NCI-H2196 treated with DMSO at 0.1 percent for 48 hours (cell line): ENCODE measurements around the gene LAMA2.
"Not testable (repeated sequence)": the region's sequence is repeated elsewhere in the genome, so short reads cannot be mapped to it uniquely, and the experiment has no call there.

Experiments
- DNase-seq: peaks from one replicate; lab custom pipeline; 2025; ENCODE audit not compliant: unreplicated experiment; lab: John Stamatoyannopoulos, UW

The LAMA2 gene

GRCh38 chr6:129073691-129074395 lies 190.9 kb downstream of the LAMA2 start:
- no peak for DNase-seq

DNA sequence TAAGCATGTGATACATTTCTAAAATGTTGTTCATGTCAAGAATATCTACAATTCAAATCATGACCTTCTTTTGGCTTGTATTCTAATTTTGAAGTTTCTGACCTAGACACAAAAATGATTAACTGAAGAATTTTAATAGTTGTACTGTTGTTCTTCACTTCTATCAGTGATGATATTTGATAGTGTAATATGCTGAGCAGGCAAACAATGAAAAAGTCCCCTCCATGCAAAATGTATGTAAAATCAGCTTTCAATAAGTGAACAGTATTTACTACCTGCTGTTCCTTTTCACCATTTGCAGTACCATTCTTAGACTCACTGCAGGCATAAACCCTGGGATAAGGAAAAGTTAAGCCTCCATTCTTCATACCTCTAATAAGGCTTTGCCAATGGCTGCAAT lies 201.5 kb downstream of the LAMA2 start:
- no peak for DNase-seq

GRCh38 chr6:129088481-129088880 lies 205.5 kb downstream of the LAMA2 start:
- DNase-seq: not testable (repeated sequence)

- DNase-seq: no peak
Measured at GRCh38 chr6:129089357-129089756, 206.4 kb downstream of the LAMA2 start.

DNA sequence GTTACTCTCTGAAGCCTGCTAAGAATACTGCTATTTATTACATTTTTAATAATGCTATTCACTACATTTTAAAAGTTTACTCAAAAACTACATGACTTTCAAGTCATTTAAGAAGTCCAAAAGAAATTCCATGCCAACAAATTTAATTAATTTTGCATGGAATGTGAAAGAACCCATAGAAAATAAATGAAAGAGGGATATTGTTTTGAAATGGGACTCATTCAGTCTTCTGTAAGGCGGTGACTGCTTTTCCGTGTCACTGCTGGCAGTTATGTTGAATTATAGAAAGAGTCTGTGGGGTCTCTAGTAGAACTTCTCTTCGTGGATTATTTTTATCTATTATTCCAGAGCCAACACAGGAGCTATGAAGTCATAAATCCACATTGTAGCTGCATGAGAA lies 211.2 kb downstream of the LAMA2 start:
- no peak for DNase-seq

DNA sequence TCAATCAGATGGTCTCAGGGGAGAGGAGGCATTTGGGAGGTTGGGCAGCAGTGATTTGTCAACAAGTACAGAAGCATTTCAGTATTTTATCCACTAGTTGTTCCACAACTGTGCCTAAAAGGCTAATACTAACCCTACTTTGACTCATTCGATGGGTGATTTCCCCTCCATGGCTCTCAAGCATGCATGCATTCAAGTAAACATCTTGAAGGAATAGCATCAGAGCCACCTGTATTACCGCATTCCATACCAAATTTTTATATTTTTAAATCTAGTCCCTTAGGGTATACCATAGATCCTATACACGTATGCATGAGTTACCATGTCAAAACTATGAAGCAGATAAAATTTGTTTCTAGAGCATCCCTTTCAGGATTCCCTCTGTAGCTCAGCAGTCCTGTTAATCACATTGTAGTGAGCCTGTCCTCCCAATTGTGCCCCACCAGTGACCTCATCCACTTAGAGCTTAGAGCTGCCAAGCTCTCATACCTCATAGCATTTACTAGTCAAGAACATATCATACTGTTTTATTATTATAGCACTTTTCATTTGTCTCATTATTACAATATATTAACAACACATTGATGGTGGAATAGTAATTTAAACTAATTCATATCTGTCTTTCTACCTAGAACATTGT lies 213.8 kb downstream of the LAMA2 start:
- no peak for DNase-seq

DNA sequence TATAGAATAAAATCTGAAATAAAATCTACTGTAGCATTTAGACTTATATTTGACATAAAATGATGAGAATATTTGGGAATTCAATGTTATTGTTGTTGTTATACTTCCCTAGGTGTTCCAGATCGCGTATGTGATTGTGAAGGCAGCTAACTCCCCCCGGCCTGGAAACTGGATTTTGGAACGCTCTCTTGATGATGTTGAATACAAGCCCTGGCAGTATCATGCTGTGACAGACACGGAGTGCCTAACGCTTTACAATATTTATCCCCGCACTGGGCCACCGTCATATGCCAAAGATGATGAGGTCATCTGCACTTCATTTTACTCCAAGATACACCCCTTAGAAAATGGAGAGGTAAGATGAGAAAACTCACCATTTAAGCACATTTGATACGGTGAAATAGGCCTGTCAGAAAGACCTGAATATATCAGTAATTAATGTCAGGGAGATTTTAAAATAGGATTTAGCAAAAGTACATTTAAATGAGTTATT lies 215.2 kb downstream of the LAMA2 start:
- DNase-seq: no peak

- no peak for DNase-seq
Measured at GRCh38 chr6:129099696-129100095, 216.8 kb downstream of the LAMA2 start.

GRCh38 chr6:129100164-129100563 lies 217.2 kb downstream of the LAMA2 start:
- DNase-seq: no peak

DNA sequence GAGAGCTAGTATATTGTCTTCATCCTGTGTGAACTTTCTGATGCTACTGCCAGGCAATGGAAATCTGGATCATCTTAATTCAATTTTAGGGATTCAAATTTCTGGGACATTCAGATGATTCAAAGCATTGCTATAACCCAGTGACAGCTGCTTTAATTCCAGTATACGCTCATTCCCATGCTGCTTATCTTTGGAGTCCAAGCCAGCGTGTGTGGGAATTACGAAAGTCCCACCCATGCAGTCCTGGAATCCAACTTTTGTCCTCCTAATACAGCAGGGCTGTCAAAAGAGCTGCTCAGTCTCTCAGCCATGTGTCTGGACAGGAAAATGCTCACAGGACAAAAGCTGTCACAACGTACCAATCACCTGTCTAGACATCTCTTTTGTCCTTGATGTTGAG lies 219.8 kb downstream of the LAMA2 start:
- DNase-seq: no peak

DNA sequence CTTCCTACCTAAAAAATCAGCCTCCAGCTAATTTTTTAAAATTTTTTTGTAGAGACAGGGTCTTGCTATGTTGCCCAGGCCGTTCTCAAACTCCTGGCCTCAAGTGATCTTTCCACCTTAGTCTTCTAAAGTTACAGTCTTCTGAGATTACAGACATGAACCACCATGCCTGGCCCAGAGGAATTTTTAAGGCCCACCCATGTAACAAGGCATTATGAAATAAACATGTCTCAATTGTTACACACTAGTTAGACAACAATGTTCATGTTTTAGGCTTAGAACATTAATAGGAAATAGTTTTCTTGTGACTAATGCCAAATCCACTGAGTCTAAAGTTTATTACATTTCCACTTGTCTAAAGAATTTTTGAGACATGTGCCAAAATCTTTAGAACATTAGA lies 221.2 kb downstream of the LAMA2 start:
- DNase-seq: no peak

DNA sequence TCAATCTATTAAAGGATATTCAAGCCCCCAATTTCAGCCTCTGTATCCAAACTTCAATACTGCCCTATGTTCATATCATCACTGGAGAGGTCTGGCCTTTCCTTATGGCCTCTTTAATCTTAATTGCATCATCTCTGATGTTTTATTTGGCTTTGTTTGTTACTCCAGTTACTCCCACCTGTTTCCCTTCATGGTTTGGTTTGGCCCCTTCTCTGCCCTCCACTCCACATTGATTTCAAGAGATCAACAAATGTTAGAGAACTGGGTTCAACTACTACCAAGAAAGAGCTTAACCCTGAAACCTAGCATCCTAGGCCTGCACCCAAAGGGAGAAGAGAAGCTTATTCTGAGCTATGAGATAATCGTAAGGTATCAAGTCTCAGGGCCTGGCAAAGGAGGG lies 221.6 kb downstream of the LAMA2 start:
- no peak for DNase-seq

- no peak for DNase-seq
Measured at GRCh38 chr6:129105035-129105434, 222.1 kb downstream of the LAMA2 start.

GRCh38 chr6:129105793-129106192 lies 222.9 kb downstream of the LAMA2 start:
- no peak for DNase-seq

GRCh38 chr6:129108337-129108736 lies 225.4 kb downstream of the LAMA2 start:
- DNase-seq: no peak

DNA sequence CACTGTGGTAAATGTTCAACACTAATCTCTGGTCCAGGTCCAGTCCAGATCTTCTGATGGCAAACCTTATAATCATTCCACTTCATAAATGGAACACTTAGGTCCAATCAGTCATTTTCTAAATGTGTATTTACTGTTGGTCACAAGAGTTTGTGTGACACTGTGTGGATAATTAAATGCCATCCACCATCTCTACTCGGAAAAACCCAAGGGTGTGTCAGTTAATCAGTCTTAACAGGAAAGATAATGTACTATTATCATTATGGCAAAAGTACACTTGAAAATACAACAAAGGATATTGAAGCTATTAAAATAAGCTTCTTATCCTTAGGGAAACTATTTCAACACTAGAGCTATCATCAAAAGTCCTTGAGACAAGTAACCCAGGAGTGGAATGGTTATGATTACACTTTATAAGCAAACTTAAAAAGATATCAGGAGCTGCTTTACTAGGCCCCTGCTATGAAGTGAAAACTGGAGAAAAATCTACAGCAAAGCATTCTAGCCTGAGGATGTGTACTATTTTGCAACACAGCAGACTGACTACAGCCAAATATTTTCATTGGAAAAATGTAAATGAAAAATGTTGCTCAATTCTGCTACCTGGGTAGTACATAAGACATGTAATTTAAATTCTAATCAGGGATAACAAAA lies 227.9 kb downstream of the LAMA2 start:
- no peak for DNase-seq

DNA sequence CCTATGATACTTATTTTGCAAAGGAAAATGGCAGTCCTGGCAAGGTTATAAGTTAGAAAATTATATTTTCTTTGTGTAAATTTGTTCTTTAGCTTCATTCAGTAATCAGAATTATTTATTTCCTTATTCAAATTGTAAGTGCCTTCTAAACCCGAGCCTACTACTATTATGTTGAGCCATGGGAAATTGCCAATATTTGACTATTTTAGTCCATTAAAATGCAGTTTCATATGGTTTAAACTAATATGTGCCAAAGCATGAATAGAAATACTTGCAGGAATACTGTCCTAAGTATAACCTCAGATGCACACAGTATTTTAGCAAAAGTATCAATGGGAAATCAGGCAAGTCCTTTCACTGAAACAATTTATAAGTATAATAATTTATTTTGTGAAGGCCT lies 228.4 kb downstream of the LAMA2 start:
- DNase-seq: no peak

DNA sequence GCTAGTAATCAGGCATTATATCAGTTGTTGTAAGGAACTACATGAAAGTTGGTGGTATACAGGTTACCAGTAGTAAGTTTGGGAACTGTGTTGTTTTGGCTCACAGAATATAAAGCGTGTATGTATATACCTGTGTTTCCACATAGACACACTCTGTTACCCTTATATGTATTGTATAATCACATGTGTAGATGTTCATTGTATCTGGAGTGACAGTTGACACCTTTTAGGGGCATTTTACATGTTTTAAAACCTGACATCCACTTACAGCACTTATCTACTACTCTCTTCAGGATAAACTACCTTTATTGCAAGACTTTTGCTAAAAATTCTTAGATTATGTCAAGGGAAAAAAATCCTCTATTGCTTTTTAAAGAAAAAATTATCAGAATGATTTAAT lies 228.9 kb downstream of the LAMA2 start:
- no peak for DNase-seq

DNA sequence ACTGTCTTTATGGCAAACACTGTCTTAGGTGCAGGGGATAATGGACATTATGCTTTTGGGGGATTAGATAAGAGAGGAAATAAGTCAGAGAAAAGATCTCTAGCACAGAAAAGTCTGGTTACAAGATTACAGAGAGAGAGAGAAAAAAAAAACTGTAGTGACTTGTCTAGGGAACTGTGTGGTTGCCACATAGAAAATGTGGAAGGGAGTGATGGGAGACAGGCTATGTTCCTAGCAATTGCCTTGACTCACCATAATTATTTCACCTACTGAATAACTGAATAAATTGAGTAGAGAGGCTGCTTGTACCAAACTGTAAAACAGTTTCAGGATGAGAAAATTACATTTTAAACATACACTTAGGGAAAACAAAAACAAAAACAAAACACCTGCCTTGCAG lies 229.7 kb downstream of the LAMA2 start:
- no peak for DNase-seq

DNA sequence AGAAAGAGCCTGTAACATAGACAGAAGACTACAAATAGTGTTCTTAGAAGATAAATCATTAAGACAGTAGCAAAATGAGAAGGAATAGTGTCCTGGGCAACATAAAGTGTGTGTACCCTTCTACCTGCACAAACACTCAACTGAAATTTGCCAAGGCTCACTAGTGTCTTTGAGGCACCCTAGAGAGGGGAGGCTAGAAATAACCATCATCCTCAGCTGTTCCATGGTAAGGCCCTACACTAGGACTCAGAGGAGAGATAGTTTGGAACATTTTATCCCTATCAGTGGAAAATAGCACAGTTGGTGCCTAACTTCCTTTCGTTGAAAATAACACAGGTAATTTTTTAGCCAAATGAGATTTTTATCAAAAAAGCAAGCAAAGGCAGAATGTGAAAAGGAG lies 230.7 kb downstream of the LAMA2 start:
- DNase-seq: no peak

DNA sequence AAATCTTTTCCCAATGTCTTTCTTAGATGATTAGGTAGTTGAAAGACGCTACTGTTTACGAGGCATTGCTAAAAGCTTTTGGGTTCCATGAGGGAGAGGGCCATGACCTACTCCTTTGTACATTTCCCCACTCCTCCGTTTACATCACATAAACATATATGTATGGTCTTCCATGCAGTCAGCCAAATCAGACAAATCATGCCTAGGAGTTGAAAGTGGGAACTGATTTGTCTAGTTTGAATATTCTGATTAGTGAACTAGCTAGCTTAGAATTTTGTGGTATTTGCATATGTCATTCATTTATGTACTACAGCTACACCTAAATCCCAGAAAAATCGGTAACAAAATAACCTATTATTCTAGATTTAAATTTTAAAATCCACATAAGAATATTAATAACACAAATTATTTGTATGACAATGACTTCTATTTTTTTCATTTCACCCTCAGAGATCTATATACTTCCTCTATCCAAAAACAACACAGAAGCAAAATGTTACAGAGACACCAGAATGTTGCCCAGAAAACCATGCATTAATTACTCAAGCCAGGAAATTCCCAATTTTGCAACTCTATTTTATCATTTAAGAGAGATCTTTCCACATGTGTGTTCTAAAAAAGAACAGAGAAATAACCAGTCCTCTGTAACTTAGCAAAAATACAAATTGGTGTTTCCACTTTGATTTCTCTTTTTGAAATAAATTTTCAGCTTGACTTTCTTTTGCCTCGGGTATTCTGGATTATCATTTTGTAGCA lies 231.9 kb downstream of the LAMA2 start:
- DNase-seq: no peak

DNA sequence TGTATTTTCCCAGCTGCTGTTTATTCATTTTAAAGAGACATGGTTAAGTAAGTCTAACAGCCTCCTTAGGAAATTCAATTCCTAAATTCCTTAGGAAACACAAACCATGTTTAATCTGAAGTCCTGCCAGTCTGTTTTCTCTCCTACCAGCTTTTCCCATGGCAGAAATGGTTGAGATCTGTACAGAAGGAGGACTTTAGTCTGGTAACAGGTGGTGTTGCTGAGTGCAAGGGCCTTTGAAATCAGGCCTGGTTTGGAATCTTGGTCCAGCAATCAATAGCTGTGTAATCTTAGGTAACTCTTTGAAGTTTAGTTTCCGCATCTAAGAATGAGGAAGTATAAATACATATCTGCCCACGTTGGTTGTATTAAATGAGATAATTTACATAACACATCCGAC lies 232.5 kb downstream of the LAMA2 start:
- DNase-seq: no peak
